HTR-8/SVneo (cell line): ENCODE results near the gene TRIM13.

ENCODE experiments used
- DNase-seq: peaks from one replicate; pipeline ENCODE4 v3.0.0; 2011; ENCODE audit warnings: low spot score, mixed read lengths; ENCODE audit not compliant: insufficient read length
- FAIRE-seq: peaks from 2 replicates; lab custom pipeline; 2011; peaks lifted over from hg19 to GRCh38; lab: Jason Lieb, UNC

TRIM13 gene

DNA sequence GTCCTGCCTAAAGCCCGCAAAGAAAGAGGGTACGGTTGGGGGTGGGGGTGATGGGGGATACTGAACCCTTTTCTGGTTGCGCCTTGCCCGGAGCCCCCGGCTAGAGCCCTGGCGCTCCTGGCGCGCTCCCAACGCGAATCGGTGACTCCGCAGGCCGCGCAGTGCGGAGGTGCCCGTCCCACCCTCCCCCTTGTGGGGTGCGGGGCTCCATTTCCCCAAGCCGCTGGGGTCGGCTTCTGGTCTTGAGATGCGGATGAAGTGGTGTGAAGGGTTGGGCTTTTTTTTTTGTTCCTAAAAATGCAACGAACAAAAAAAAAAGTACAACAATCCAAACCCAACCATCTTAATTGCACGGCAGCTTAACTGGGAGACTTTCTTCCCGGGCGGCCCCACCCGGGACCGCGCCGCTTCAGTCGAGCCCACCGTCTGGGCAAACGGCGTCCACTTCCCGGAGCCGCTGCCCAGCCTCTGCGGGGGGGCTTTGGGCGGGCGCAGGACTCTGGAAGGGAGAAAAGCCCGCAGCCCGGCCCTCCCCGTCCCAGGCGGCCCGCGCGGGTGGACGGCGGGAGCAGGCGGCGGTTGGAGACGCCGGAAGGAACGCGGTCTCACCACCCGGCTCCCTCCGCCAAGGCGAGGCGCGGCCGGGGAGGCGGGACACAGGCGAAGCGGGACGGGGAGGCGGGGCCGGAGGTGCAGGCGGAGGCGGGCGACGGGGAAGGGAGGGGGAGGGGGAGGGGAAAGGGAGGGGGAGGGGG is 504 bp upstream of the TRIM13 start:
- FAIRE-seq, result peak; percentile 78
- DNase-seq, result peak; percentile 69

DNA sequence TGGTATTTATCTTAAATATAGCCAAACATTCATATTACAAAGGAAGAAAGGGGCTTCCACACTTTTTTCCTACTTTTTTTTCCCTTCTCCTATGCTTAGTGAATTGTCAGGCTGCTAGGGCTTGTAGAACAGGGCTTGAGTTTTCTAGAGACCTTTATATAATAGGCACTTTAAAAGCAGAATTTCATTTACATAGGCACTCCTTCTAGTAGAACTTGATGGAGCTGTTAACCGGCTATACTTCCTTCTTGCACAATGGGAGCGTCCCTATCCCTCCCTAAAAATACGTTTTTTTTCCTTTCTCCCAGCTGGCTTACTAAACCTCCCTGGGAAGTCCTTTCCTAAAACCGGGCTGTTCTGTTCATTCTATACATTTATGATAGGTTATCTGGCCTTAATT is 1.1 kb downstream of the TRIM13 start:
- FAIRE-seq (no peak), DNase-seq (no peak)

DNA sequence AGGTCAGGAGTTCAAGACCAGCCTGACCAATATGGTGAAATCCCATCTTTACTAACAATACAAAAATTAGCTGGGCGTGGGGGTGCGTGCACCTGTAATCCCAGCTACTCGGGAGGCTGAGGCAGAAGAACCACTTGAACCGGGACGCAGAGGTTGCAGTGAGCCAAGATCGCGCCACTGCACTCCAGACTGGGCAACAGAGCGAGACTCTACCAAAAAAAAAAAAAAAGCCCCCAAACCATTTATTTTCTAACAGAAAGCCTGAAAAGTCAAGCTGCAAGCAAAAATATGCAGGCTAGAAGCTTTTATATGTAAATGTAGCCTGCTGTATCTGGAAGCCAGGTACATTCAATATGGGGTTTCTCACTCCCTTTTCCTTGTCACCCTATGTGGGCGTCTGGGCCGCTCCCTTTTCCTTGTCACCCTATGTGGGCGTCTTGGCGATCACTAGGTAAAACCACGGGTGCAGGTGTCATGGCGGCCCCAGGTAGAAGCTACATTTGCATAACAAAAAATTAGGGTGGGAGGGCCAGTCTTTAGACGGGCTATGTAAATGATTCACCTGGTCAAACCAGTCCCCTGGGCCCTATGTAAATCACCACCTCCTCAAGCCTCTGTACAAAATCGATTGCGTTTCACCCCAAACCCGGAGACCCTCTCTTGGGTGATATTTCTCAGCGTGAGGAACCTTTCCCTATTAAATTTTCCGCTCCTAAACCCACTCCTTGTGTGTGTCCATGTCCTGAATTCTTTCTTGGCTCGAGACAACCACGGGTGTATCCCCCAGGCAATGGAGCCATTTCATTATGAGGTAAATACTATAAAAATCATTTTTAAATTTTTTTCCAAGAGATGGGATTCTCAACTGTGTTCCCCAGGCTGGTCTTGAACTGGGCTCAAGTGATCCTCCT is 2.1 kb downstream of the TRIM13 start:
- DNase-seq (no peak), FAIRE-seq (no peak)

DNA sequence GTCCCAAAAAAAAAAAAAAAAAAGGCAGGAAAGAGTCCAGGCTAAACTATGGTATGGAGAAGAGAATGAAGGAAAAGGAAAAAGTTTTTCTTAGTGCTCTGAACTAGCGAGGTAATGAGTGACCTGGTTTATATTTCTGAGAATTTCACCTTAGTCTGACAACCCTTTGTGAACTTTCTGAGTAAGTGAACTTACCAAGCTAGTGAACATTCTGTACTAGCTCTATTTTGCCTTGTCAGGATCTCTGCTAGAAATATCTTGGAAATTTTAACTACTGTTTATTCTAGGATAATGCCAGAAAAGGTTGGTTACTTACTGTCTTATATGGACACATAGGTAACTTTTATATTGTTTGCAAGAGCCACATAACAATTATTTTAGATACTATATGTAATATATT is 4.4 kb downstream of the TRIM13 start:
- DNase-seq (no peak), FAIRE-seq (no peak)

DNA sequence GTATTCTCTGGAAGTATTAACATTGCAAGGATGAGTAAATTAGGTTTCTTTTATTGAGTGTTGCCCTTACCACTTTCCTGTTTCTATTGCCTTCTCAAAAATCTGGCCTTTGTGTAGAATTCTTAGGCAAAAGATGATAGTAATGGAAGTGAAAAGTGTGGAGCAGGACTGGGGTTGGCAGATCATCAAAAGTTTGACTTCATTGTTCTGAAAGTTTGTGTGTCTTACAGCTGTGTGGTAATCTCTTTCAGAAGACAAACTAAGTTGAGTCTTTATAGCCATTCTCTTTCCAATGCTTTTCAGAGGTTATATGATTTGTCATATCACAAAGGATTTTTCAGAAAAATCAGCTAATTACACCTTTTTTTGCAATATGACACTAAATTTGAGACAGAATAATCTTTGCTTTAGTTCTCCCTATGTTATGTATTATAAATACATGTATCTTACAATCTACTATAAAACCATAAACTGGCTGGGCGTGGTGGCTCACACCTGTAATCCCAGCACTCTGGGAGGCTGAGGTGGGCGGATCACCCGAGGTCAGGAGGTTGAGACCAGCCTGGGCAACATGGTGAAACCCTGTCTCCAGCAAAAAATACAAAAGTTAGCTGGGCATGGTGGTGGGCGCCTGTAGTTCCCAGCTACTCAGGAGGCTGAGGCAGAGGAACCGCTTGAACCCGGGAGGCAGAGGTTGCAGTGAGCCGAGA is 9.7 kb downstream of the TRIM13 start:
- no peak for DNase-seq
- FAIRE-seq, result no peak

DNA sequence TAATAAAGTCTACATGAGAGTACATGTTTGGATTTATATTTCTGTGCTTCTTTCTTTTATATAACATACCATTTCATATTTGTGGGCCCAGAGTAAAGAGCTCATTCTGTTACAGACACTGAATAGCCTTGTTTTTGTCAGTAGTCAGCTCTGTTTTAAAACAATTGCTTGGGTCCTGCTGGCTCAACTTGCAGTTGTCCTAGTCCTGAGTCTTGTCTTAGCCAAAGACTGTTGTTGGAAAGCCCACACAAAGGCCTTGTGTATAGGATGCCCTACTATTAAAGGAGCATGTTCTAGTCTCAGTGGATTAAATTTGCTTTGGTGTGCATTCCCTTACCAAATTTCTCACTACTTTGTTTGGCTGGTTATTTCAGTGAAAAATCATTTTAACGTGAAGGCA is 14.6 kb downstream of the TRIM13 start:
- DNase-seq (no peak), FAIRE-seq (no peak)

DNA sequence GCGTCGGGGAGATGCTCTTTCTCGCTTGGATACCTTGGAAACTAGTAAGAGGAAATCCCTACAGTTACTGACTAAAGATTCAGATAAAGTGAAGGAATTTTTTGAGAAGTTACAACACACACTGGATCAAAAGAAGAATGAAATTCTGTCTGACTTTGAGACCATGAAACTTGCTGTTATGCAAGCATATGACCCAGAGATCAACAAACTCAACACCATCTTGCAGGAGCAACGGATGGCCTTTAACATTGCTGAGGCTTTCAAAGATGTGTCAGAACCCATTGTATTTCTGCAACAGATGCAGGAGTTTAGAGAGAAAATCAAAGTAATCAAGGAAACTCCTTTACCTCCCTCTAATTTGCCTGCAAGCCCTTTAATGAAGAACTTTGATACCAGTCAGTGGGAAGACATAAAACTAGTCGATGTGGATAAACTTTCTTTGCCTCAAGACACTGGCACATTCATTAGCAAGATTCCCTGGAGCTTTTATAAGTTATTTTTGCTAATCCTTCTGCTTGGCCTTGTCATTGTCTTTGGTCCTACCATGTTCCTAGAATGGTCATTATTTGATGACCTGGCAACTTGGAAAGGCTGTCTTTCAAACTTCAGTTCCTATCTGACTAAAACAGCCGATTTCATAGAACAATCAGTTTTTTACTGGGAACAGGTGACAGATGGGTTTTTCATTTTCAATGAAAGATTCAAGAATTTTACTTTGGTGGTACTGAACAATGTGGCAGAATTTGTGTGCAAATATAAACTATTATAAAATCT is 15.7 kb downstream of the TRIM13 start:
- FAIRE-seq (no peak), DNase-seq (no peak)

DNA sequence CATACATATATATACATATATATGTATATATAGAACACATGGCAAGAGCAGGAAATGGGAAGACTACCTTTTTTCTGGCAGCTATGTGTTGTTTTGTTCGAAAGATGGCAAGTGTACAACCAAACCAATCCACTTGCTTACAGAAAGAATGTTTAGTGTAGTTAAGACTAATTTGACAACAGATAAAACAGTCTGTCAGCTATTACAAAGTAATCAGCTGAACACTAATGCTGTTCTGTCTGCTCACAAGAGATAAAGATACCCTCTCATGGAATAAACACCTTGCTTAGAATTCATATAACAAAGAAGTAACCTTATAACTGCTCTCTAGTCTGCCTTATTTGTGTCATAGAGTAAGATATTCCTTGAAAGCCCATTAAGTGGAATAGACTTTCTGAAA is 17.5 kb downstream of the TRIM13 start:
- no peak for FAIRE-seq
- no peak for DNase-seq

DNA sequence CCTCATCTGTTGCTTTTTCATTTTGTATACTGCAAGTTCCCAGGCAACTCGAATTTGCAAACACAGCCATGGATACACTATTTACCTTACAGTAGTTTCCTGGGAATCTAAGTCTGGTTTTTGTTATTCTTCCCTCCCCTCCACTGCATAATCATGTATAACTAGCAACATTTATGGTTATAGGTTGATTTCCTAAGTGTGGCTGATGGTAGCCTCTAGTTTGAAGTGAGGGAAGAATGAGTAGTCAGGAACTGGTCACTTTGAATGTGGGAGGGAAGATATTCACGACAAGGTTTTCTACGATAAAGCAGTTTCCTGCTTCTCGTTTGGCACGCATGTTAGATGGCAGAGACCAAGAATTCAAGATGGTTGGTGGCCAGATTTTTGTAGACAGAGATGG is 18.4 kb downstream of the TRIM13 start, which contains the start of gene KCNRG:
Gene KCNRG (plus strand): TSS at position 187 of the 400 bp plus-strand sequence. CDS start 50 bp downstream, at position 237.
- FAIRE-seq (no peak), DNase-seq (no peak)

DNA sequence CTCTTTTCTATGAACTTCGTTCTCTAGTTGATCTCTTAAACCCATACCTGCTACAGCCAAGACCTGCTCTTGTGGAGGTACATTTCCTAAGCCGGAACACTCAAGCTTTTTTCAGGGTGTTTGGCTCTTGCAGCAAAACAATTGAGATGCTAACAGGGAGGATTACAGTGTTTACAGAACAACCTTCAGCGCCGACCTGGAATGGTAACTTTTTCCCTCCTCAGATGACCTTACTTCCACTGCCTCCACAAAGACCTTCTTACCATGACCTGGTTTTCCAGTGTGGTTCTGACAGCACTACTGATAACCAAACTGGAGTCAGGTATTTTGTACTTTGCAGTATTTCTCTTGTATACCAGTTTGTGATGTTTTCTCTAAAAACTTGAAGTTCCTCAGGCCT is 18.9 kb downstream of the TRIM13 start:
- no peak for FAIRE-seq
- DNase-seq, result no peak

DNA sequence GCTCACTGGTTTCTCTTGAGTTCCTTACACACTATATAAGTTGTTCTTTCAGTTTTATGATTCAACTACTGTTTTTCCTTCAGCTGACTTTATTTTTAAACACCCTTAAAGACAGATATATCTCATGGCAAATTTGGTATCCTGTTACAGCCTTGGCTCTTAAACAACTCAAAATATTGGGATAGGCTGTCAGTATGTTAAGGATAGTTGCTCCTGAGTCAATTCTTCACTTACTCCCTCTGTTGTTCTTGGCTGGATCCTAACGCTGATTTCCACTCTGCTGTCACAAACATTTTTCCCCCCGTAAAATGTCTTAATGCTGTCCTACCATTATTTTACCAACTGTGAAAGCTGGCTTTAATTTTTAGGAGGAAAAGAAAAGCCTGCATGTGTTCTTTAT is 19.6 kb downstream of the TRIM13 start:
- no peak for FAIRE-seq

DNA sequence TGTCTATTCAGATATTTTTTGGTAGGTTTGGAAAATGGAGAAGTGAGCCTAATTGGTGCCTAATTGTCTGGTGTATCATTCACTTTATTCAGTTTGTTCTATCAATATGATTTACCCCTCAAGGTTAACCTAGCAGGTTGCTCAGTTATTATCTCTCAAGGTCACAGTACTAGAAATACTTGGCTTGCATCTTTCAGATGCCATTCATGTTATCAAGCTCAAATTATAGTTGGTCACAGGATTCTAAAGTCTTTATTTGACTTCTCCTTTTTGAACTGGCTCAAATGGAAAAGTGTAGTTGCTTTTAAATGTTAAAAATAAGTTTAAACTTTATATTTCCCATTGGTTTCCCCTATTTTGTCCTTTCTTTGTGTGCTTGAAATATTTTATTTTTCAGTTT is 21.0 kb downstream of the TRIM13 start:
- FAIRE-seq (no peak), DNase-seq (no peak)

More for the DNA sequence above, 19.6 kb downstream of the TRIM13 start:
- DNase-seq, result no peak

DNA sequence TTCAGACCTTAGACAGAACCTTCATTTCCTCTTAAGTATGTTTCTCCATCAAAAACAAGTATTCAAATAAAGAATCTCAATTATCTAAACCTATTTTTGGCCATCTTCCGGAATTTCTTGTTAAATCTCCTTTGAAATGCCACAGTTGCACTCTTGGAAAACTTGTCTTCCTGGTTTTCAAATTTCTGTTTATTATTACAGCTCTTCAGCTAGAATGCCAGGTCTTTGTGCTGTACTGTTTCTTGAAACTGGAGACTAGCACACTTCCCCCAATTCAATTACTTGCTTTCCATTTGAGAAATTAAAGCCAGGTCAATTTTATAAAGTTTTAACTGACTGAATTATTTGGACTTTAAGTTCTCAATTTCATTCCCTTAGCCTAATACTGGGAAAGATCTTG is 28.6 kb downstream of the TRIM13 start:
- FAIRE-seq (no peak), DNase-seq (no peak)

DNA sequence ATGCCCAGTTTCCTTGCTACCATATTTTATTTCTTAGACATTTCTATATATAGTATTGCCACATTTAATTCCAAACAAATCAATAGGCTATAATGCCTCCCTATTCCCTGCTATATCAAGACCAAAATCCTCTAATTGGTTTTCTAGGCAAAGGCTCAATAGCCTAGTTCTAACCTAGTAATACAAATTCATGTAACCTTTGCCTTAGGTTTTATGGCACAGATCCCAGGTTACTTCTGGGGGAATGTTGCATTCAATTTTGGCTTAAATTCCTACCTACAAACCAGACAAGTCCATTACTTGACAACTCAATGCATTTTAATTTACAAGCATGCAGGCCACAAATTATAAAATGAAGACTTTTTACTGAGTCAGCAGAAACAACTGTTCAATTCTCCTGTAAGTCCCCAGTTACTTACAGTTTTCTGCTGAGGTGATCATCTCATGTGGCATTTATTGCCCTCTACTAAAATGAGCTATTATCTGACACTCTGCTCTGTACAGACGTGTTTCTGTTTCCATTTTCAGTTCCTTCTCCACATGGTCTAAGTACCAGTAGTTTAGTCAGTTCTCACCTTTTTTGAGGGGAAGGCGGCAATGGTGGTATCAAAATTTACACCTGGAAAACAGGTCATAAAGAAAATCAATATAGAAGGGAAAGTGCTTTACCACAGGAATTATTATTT is 30.1 kb downstream of the TRIM13 start:
- FAIRE-seq, result no peak
- DNase-seq, result no peak

DNA sequence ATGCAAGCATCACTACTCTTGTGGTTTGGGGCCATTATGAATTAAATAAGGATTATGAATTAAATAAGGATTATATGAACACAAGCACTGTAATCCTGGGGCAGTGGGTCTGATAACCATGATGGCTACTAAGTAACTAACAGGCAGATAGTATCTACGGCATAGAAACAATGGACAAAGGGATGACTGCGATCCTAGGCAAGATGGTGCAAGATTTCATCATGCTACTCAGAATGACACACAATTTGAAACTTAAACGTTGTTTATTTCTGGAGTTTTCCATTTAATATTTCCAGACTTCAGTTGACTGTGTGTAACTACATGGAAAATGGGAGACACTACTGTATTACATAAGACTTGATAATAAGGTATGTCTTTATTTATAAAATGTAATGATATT is 33.5 kb downstream of the TRIM13 start:
- no peak for FAIRE-seq
- no peak for DNase-seq

DNA sequence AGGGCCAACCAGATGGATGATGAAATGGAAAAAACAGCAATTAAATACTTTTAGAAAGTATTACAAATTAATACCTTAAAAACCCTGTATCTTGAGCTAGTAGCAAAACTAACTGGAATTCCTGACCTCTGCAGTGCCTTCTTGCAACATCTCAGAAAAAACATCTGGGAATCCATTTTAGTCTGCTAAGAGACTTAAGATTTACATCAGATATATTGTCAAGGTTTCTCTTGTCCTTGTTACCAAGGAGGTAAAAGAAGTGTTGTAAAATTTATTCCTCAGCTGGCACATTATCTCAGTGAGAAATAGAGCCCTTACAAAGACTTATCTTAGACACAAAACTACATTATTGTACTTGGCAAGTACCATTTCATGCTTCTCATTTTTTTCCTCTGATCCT is 36.9 kb downstream of the TRIM13 start:
- FAIRE-seq, result no peak
- DNase-seq, result no peak

DNA sequence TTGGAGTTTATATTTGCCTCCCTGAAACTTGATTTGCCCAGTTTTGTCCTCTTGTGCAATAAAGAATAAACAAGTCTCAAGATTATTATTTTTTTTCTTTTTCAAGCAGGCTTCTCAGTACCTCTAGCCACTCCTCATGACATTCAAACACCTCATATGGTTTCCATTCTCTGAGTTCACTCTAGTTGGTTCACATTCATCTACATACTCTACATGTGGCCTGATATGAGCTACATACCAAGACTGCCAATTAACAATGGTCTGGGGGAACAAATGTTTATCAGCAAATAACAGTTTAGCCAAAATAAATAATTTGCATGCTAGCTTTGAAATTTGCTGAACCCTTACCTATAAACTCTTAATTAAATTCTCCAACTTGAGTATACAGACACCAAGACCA is 40.9 kb downstream of the TRIM13 start:
- DNase-seq, result no peak
- FAIRE-seq, result no peak

DNA sequence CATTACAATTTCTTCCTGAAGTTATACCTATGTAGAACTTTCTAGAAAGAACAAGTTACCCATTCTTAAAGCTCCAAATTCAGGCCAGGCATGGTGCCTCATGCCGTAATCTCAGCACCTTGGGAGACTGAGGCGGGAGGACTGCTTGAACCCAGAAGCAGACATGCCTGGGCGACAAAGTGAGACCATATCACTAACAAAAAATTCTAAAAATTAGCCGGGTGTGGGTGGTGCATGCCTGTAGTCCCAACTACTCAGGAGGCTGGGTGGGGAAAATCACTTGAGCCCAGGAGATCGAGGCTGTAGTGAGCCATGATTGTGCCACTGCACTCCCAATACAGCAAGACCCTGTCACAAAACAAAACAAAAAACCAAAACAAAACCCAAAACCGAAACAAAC is 41.4 kb downstream of the TRIM13 start:
- FAIRE-seq (no peak), DNase-seq (no peak)

DNA sequence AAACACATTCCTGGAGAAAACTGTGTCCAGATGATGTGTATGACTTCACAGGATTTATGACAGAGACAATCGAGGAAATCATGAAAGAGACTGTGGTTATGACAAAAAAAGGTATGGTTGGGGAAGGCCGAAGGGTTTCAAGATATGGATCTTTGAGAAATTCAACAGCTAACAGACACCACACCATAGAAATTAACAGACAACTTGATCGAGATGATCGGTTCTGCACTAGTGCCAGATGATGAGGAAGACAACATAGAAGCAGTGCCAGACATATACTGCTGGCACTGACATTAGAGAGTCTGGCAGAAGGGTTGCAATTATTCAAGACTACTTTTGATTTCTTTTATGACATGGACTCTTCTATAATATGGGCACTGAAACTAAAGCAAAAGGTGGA is 55.6 kb downstream of the TRIM13 start:
- no peak for FAIRE-seq

More for the DNA sequence above, 55.6 kb downstream of the TRIM13 start:
- DNase-seq, result no peak
